Measurements from ENCODE around the gene MCRIP1. TPM values are rescaled to one million over a fixed set of nuclear protein-coding genes. Genes with fewer than 3 reads are reported as not detected.

The MCRIP1 gene
- total and polyA plus RNA-seq, 8 donors = 61.7 to 97.6 (median 80.7) TPM

- H3K4me1 ChIP-seq = peaks cover 0 to 12% of the 10 kb centered on the region in 2 donors
- H3K27me3 ChIP-seq = no peaks in the 10 kb centered on the region
- peaks cover 0 to 75% of the 10 kb centered on the region in 2 donors for H3K36me3 ChIP-seq
- no peak overlapping the region for H3K4me3 ChIP-seq
- TF ChIP-seq CTCF (IDR thresholded peaks at IDR 0.05) = no peak
- H3K9me3 ChIP-seq = no peaks in the 10 kb centered on the region
- no peak for DNase-seq
- ATAC-seq = no peak
- intact Hi-C loops (cut with DNase I) = no loop called here
- no peak overlapping the region for H3K27ac ChIP-seq
These were observed 11.3 kb upstream of the MCRIP1 start for GRCh38 chr17:81844327-81844851.

- ATAC-seq = no peak
- no peak for DNase-seq
These were observed 10.7 kb upstream of the MCRIP1 start for GRCh38 chr17:81843713-81844326.

GRCh38 chr17:81842725-81843504 is 9.8 kb upstream of the MCRIP1 start:
- H3K27ac ChIP-seq = no peak overlapping the region
- DNase-seq = no peak

More at GRCh38 chr17:81843713-81844326, 10.7 kb upstream of the MCRIP1 start:
- Histone ChIP-seq H3K9me3 (no peaks in the 10 kb centered on the region), H3K27ac (no peak overlapping the region), H3K36me3 (peaks cover 0 to 69% of the 10 kb centered on the region in 2 donors), H3K27me3 (no peaks in the 10 kb centered on the region), H3K4me3 (no peak overlapping the region), H3K4me1 (peaks cover 0 to 14% of the 10 kb centered on the region in 2 donors)
- TF ChIP-seq CTCF (IDR thresholded peaks at IDR 0.05) = no peak
- intact Hi-C loops (cut with DNase I) = no loop called here

GRCh38 chr17:81842378-81842724 is 9.3 kb upstream of the MCRIP1 start:
- no peaks in the 10 kb centered on the region for H3K9me3 ChIP-seq
- H3K27me3 ChIP-seq = no peaks in the 10 kb centered on the region
- intact Hi-C loops (cut with DNase I) = no loop called here
- TF ChIP-seq CTCF (IDR thresholded peaks at IDR 0.05) = no peak
- DNase-seq (no peak), ATAC-seq (no peak)
- no peak overlapping the region for H3K27ac ChIP-seq
- H3K36me3 ChIP-seq = peaks cover 0 to 54% of the 10 kb centered on the region in 2 donors
- no peak overlapping the region for H3K4me3 ChIP-seq
- H3K4me1 ChIP-seq = peaks cover 0 to 26% of the 10 kb centered on the region in 2 donors

More at GRCh38 chr17:81842725-81843504, 9.8 kb upstream of the MCRIP1 start:
- Histone ChIP-seq H3K27me3 (no peaks in the 10 kb centered on the region), H3K9me3 (no peaks in the 10 kb centered on the region), H3K4me1 (peaks cover 0 to 23% of the 10 kb centered on the region in 2 donors), H3K4me3 (no peak overlapping the region), H3K36me3 (peaks cover 0 to 60% of the 10 kb centered on the region in 2 donors)
- TF ChIP-seq CTCF (IDR thresholded peaks at IDR 0.05) = no peak
- ATAC-seq = no peak
- intact Hi-C loops (cut with DNase I) = no loop called here

GRCh38 chr17:81841866-81842265 is 8.8 kb upstream of the MCRIP1 start:
- TF ChIP-seq CTCF (IDR thresholded peaks at IDR 0.05) = no peak
- no peak overlapping the region for H3K27ac ChIP-seq
- H3K9me3 ChIP-seq = no peaks in the 10 kb centered on the region
- H3K36me3 ChIP-seq = peaks cover 0 to 49% of the 10 kb centered on the region in 2 donors
- peaks cover 0 to 30% of the 10 kb centered on the region in 2 donors for H3K4me1 ChIP-seq
- intact Hi-C loops (cut with DNase I) = no loop called here
- no peak for DNase-seq
- no peaks in the 10 kb centered on the region for H3K27me3 ChIP-seq
- ATAC-seq = no peak
- H3K4me3 ChIP-seq = no peak overlapping the region

All from left lung (tissue), 10 donors.